Measurements from ENCODE around the gene KCNC4.

- no peak for TF ChIP-seq CTCF (IDR thresholded peaks at IDR 0.05)
- no peak for TF ChIP-seq POLR2A (IDR thresholded peaks at IDR 0.05)
Observed at GRCh38 chr1:110237386-110238152, 27.5 kb downstream of the KCNC4 start.
